ENCODE measurements around the gene SLC34A1. TPM values are rescaled to one million over a fixed set of nuclear protein-coding genes. Genes with fewer than 3 reads are reported as not detected.

Gene SLC34A1
- total and polyA plus RNA-seq, 2 of the 13 experiments (the other 11 are each of a cell fraction or from before 2014, with no cell fraction given), result 0.03 to 0.20 TPM

GRCh38 chr5:177357459-177358351 is 26.5 kb upstream of the SLC34A1 start, which contains the start of gene RGS14 (continued):
- no peak for TF ChIP-seq PATZ1 (CRISPR knock-in tag; IDR thresholded peaks at IDR 0.05)
- TF ChIP-seq BHLHE40 (IDR thresholded peaks at IDR 0.05; ENCODE audit: low read length), result peak; percentile 19; the same call in 1 of the 2 replicates

DNA sequence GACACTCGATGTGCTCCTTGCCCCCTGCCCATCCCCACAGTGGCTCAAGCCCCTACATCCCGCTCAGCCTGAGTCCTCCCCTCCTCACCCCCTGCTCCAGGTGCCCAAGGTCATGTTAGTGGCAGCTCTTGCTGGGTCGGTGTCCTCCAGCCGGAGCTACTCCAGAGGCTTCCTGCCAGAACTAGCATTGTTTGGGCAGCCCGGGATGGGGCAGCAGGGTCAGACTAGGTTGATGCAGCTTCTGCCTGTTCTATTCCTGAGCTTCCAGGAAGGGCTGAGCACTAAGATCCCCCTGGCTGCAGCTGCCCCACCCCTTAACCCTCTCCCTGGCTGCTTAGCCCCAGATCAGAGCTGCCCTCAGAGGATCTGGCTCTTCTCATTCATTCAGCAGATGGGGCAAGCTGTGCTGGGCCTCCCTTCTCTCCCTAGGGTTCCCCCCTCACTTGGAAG is 25.8 kb upstream of the SLC34A1 start:
- BruUV-seq (replicated peaks), result no TSS peak
- FAIRE-seq (no peak), DNase-seq (ENCODE audit: low spot score) (no peak), ATAC-seq (peak; percentile 6; the same call in 2 of the 3 replicates)
- TF ChIP-seq, protein P1, sequence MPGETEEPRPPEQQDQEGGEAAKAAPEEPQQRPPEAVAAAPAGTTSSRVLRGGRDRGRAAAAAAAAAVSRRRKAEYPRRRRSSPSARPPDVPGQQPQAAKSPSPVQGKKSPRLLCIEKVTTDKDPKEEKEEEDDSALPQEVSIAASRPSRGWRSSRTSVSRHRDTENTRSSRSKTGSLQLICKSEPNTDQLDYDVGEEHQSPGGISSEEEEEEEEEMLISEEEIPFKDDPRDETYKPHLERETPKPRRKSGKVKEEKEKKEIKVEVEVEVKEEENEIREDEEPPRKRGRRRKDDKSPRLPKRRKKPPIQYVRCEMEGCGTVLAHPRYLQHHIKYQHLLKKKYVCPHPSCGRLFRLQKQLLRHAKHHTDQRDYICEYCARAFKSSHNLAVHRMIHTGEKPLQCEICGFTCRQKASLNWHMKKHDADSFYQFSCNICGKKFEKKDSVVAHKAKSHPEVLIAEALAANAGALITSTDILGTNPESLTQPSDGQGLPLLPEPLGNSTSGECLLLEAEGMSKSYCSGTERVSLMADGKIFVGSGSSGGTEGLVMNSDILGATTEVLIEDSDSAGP (CRISPR knock-in tag; IDR thresholded peaks at IDR 0.05; ENCODE audit: borderline replicate concordance), result peak; percentile 15; the same call in 1 of the 2 replicates
- no peak for TF ChIP-seq ELF4 (CRISPR knock-in tag; IDR thresholded peaks at IDR 0.05; ENCODE audit: borderline replicate concordance)
- 0 out of 2 replicates have a peak, but pooled peaks have one; percentile 12 for TF ChIP-seq HNRNPL (IDR thresholded peaks at IDR 0.05; ENCODE audit: low read depth, low read length)
- no peak for TF ChIP-seq ZNF557 (CRISPR knock-in tag; IDR thresholded peaks at IDR 0.05)
- no peak for TF ChIP-seq PRPF4 (IDR thresholded peaks at IDR 0.05; ENCODE audit: low read depth, low read length, poor library complexity, severe bottlenecking)
- no peak for TF ChIP-seq KMT2B (CRISPR knock-in tag; IDR thresholded peaks at IDR 0.05)
- TF ChIP-seq TMF1 (CRISPR knock-in tag; IDR thresholded peaks at IDR 0.05; ENCODE audit: low read depth), result no peak
- TF ChIP-seq ZNF263 (CRISPR knock-in tag; IDR thresholded peaks at IDR 0.05), result peak; percentile 92
- TF ChIP-seq ZNF329 (CRISPR knock-in tag; IDR thresholded peaks at IDR 0.05; ENCODE audit: low read depth), result no peak
- no peak for TF ChIP-seq RFX1 (IDR thresholded peaks at IDR 0.05)
- Histone ChIP-seq H3K79me2 (ENCODE audit: insufficient read depth, low read length) (no peaks in the 10 kb centered on the region), H3K27me3 (ENCODE audit: control insufficient read depth in 1 of 2, insufficient read depth in 2 of 2, low read length in 2 of 2) (peaks cover 0 to 23% of the 10 kb centered on the region in 2 experiments; a peak in 4 of 5 replicates), H3K4me2 (ENCODE audit: low read depth, low read length) (peak overlapping the region; percentile 42), H4K20me1 (ENCODE audit: insufficient read depth, low read length) (no peaks in the 10 kb centered on the region), H3K4me3 (replicated peaks in 1 of 3; ENCODE audit: insufficient read depth in 1 of 3, low read depth in 2 of 3, low read length in 3 of 3) (peak overlapping the region in 1 of 3 experiments; percentile 25; a peak in 1 of 6 replicates), H3K4me1 (ENCODE audit: insufficient read depth, low read length) (peaks cover 97% of the 10 kb centered on the region), H3K36me3 (replicated peaks in 1 of 2; ENCODE audit: control insufficient read depth in 1 of 2, insufficient read depth in 2 of 2, low read length in 2 of 2) (no peaks in the 10 kb centered on the region), H3K27ac (ENCODE audit: extremely low read length, insufficient read depth, low read length) (no peak overlapping the region), H3K9me3 (ENCODE audit: low read length) (no peaks in the 10 kb centered on the region), H3K9ac (ENCODE audit: insufficient read depth, low read depth, low read length) (no peak overlapping the region), H2AFZ (ENCODE audit: low read length) (no peak overlapping the region)
- ChIA-PET POLR2A (interaction anchor here (1.6 to 6.5 kb wide), 2 partner anchors 8 to 20 kb away, joined by 12 to 77 read pairs; no protein-coding TSS in a partner anchor), CTCF (ENCODE audit: low intra/inter-chr PET ratio, low total read pairs) (no interaction called here)
- intact Hi-C loops (cut with micrococcal nuclease; ENCODE audit: unreplicated experiment) (no loop called here), in situ Hi-C loops (cut with HindIII; ENCODE audit: extremely low pct_ligation_motif_present, low pct_unique_long_range_greater_than_20kb) (loop anchor here (25.0 kb wide), 1 partner anchor 821 kb away; the partner anchor contains the start of genes CDHR2 and RNF44)
- WGBS (ENCODE audit: low lambda C conversion rate), result 12% methylated on average over 4 of the region's 5 CpGs
